ENCODE data around the gene AMBRA1. TPM values are rescaled to one million over a fixed set of nuclear protein-coding genes. Genes with fewer than 3 reads are reported as not detected.

AMBRA1 gene
- total RNA-seq, 4 donors from 2014 or later = 20.2 to 31.3 (median 25.9) TPM

- Histone ChIP-seq H3K36me3 (no peaks in the 10 kb centered on the region), H3K27me3 (no peaks in the 10 kb centered on the region), H3K4me3 (no peak overlapping the region), H3K9me3 (no peaks in the 10 kb centered on the region), H3K27ac (no peak overlapping the region), H3K4me1 (no peaks in the 10 kb centered on the region)
- TF ChIP-seq POLR2A (IDR thresholded peaks at IDR 0.05) = no peak
- TF ChIP-seq CTCF (IDR thresholded peaks at IDR 0.05) = no peak
- DNase-seq = no peak
- WGBS, 2 donors = 100% methylated on average over 1 of the region's 1 CpG
- intact Hi-C loops (cut with DNase I) = no loop called here
Measured at GRCh38 chr11:46577058-46577457, 16.8 kb downstream of the AMBRA1 start.

- WGBS, 2 donors = 11 to 27% methylated on average over 1 of the region's 1 CpG
- Histone ChIP-seq H3K4me3 (no peak overlapping the region), H3K36me3 (no peaks in the 10 kb centered on the region), H3K9me3 (no peaks in the 10 kb centered on the region), H3K27ac (no peak overlapping the region), H3K4me1 (peaks cover 0 to 12% (median 0%) of the 10 kb centered on the region in 3 donors), H3K27me3 (no peaks in the 10 kb centered on the region)
- DNase-seq = no peak
- intact Hi-C loops (cut with DNase I) = no loop called here
- no peak for TF ChIP-seq POLR2A (IDR thresholded peaks at IDR 0.05)
- TF ChIP-seq CTCF (IDR thresholded peaks at IDR 0.05) = no peak
Measured at GRCh38 chr11:46574656-46575055, 19.2 kb downstream of the AMBRA1 start.

GRCh38 chr11:46570790-46571398, 22.9 kb downstream of the AMBRA1 start:
- Histone ChIP-seq H3K27me3 (no peaks in the 10 kb centered on the region), H3K27ac (no peak overlapping the region), H3K4me1 (peaks cover 0 to 12% (median 0%) of the 10 kb centered on the region in 3 donors), H3K4me3 (no peak overlapping the region), H3K36me3 (no peaks in the 10 kb centered on the region), H3K9me3 (no peaks in the 10 kb centered on the region)
- TF ChIP-seq CTCF (IDR thresholded peaks at IDR 0.05) (no peak), POLR2A (IDR thresholded peaks at IDR 0.05) (no peak)
- 20 to 29% methylated on average over 2 of the region's 2 CpGs for WGBS, 2 donors
- intact Hi-C loops (cut with DNase I) = no loop called here
- no peak for DNase-seq

GRCh38 chr11:46565232-46565840, 28.5 kb downstream of the AMBRA1 start:
- WGBS, 2 donors = 62 to 75% methylated on average over 7 of the region's 7 CpGs
- H3K36me3 ChIP-seq = no peaks in the 10 kb centered on the region
- TF ChIP-seq CTCF (IDR thresholded peaks at IDR 0.05) = no peak
- TF ChIP-seq POLR2A (IDR thresholded peaks at IDR 0.05) = no peak
- H3K4me1 ChIP-seq = peaks cover 6 to 16% (median 12%) of the 10 kb centered on the region in 3 donors
- intact Hi-C loops (cut with DNase I) = no loop called here
- no peaks in the 10 kb centered on the region for H3K27me3 ChIP-seq
- no peak overlapping the region for H3K27ac ChIP-seq
- H3K4me3 ChIP-seq = no peak overlapping the region
- H3K9me3 ChIP-seq = no peaks in the 10 kb centered on the region
- DNase-seq = no peak

GRCh38 chr11:46564459-46564858, 29.4 kb downstream of the AMBRA1 start:
- Histone ChIP-seq H3K36me3 (no peaks in the 10 kb centered on the region), H3K9me3 (no peaks in the 10 kb centered on the region), H3K27me3 (no peaks in the 10 kb centered on the region), H3K4me1 (peaks cover 6 to 24% (median 21%) of the 10 kb centered on the region in 3 donors), H3K4me3 (no peak overlapping the region), H3K27ac (no peak overlapping the region)
- intact Hi-C loops (cut with DNase I) = no loop called here
- no peak for TF ChIP-seq CTCF (IDR thresholded peaks at IDR 0.05)
- no peak for TF ChIP-seq POLR2A (IDR thresholded peaks at IDR 0.05)
- DNase-seq = no peak
- 43 to 59% methylated on average over 1 of the region's 1 CpG for WGBS, 2 donors
